OCI-LY7 (cell line): ENCODE data around the gene STAT4.

Experiments
- CTCF ChIP-seq: fragments of 200-600 bp; sonication (generic); conservative IDR thresholded peaks from 2 replicates; pipeline ENCODE4 v1.5.1; 2014; ENCODE audit warnings: mild to moderate bottlenecking, antibody characterized with exemption, low read length, moderate library complexity, mixed read lengths
- EZH2phosphoT487 ChIP-seq: fragments of 200-600 bp; sonication (generic); IDR thresholded peaks from 2 replicates; pipeline ENCODE4 v1.6.1; 2018; ENCODE audit warnings: low read depth, borderline replicate concordance, mild to moderate bottlenecking, mixed run types, antibody characterized with exemption, low read length, moderate library complexity, mixed read lengths

GRCh38 chr2:190982262-190983034 is 168.3 kb downstream of the STAT4 start:
- TF ChIP-seq CTCF: no peak
- TF ChIP-seq EZH2phosphoT487: no peak
